Endothelial cell (in vitro differentiated cells): ENCODE results near the gene SLC2A2. TPM values are rescaled to one million over a fixed set of nuclear protein-coding genes. Genes with fewer than 3 reads are reported as not detected.

Experiments
- DNase-seq: peaks from one replicate; pipeline ENCODE4 v3.0.0; 2021; ENCODE audit warnings: low spot score
- H3K27ac Mint-ChIP-seq: one replicate; pipeline ENCODE4 v1.8.0; 2021; ENCODE audit warnings: mixed read lengths, inconsistent platforms; ENCODE audit not compliant: unreplicated experiment
- H3K27me3 Mint-ChIP-seq: one replicate; pipeline ENCODE4 v1.8.0; 2021; ENCODE audit warnings: mild to moderate bottlenecking, moderate library complexity, mixed read lengths, inconsistent platforms; ENCODE audit not compliant: unreplicated experiment
- H3K36me3 Mint-ChIP-seq: one replicate; pipeline ENCODE4 v1.8.0; 2021; ENCODE audit warnings: mild to moderate bottlenecking, low read depth, mixed read lengths, inconsistent platforms; ENCODE audit not compliant: unreplicated experiment
- H3K4me1 Mint-ChIP-seq: one replicate; pipeline ENCODE4 v1.8.0; 2021; ENCODE audit warnings: mild to moderate bottlenecking, mixed read lengths, inconsistent platforms; ENCODE audit not compliant: unreplicated experiment
- H3K4me3 Mint-ChIP-seq: one replicate; pipeline ENCODE4 v1.8.0; 2021; ENCODE audit warnings: mild to moderate bottlenecking, mixed read lengths, inconsistent platforms; ENCODE audit not compliant: unreplicated experiment
- H3K9me3 Mint-ChIP-seq: one replicate; pipeline ENCODE4 v1.8.0; 2021; ENCODE audit warnings: mixed read lengths, inconsistent platforms; ENCODE audit not compliant: unreplicated experiment
- total RNA-seq: library from RNA; stranded (reverse); fragmentation: NEBNext Ultra II Directional; extraction: Animal tissue kit (Norgen Biotek cat#: 25700); gene quantifications from one replicate; pipeline ENCODE4 v1.2.1, GENCODE V29; 2021; ENCODE audit not compliant: unreplicated experiment
- TF ChIP-seq, protein P1 (sequence below): fragments of 200-600 bp; sonication (generic); IDR thresholded peaks from one replicate; pipeline ENCODE4 v1.5.0; 2021; ENCODE audit warnings: antibody characterized with exemption; ENCODE audit not compliant: unreplicated experiment

SLC2A2 gene
- total RNA-seq, 1 donor from 2014 or later = not detected

DNA sequence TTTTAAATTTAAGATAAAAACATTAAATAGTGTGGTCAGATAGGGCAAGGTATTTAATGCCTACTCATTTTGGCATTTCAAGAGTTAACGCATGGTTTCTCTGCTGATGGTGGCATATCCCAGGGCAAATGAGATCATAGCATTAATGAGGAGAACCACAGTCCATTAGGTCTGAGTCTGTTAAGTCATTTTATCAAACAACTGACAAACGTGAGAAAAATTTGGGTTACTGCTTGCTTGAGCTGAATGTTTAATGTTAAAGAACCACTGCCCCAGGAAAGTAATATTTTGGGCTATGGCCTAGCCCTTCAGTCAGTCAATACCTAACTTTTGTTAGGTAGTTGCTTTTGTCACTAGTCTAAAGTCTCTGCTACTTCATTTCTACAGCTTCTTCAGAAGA, 37.9 kb upstream of the SLC2A2 start:
- H3K4me1 Mint-ChIP-seq = no peaks in the 10 kb centered on the region
- H3K27ac Mint-ChIP-seq = no peak overlapping the region
- H3K4me3 Mint-ChIP-seq = no peak overlapping the region
- H3K9me3 Mint-ChIP-seq = no peaks in the 10 kb centered on the region
- TF ChIP-seq, protein P1, sequence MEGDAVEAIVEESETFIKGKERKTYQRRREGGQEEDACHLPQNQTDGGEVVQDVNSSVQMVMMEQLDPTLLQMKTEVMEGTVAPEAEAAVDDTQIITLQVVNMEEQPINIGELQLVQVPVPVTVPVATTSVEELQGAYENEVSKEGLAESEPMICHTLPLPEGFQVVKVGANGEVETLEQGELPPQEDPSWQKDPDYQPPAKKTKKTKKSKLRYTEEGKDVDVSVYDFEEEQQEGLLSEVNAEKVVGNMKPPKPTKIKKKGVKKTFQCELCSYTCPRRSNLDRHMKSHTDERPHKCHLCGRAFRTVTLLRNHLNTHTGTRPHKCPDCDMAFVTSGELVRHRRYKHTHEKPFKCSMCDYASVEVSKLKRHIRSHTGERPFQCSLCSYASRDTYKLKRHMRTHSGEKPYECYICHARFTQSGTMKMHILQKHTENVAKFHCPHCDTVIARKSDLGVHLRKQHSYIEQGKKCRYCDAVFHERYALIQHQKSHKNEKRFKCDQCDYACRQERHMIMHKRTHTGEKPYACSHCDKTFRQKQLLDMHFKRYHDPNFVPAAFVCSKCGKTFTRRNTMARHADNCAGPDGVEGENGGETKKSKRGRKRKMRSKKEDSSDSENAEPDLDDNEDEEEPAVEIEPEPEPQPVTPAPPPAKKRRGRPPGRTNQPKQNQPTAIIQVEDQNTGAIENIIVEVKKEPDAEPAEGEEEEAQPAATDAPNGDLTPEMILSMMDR = no peak
- H3K27me3 Mint-ChIP-seq = no peaks in the 10 kb centered on the region
- H3K36me3 Mint-ChIP-seq = peaks cover 19% of the 10 kb centered on the region
- DNase-seq = no peak

DNA sequence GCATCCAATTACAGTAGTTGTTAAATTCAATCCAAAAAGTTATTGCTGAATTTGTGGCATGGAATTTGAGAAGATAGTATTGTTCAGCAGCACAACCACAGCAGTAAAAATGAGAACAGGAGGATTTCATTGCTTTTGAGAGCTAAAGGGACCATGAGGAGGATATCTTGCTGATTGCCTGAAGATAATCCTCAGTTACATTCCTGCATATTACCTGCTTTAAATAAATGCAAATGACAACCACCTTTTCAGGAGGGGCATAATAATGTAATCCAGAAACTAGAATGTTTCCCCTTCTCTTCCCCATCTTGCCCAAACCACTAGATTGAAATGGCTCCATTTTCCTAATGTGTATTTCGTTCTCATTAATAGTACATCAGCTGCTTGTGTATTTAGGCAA, 35.2 kb upstream of the SLC2A2 start:
- no peak overlapping the region for H3K27ac Mint-ChIP-seq
- DNase-seq = no peak
- H3K27me3 Mint-ChIP-seq = no peaks in the 10 kb centered on the region
- peaks cover 16% of the 10 kb centered on the region for H3K36me3 Mint-ChIP-seq
- H3K4me3 Mint-ChIP-seq = no peak overlapping the region
- H3K9me3 Mint-ChIP-seq = no peaks in the 10 kb centered on the region
- no peaks in the 10 kb centered on the region for H3K4me1 Mint-ChIP-seq
- TF ChIP-seq, protein P1 = no peak

DNA sequence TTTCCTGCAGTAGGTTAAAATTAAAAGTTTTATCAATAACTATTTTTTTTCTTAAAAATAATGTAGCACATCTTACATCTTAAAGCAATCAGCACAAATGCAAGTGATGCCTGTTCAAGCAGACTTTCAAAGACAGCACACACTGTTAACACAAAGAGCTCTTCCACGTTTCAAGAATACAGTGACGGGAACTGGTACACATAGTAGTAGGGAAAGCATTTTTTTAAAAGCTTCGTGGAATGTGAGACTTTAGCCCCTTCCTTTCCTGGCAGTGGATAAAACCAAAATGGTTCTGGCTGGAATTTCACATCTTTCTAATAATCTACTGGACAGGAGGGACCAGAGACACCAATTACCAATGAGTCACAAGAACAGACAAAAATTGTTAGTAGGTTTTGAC, 33.5 kb upstream of the SLC2A2 start:
- H3K4me3 Mint-ChIP-seq = no peak overlapping the region
- H3K36me3 Mint-ChIP-seq = peaks cover 3% of the 10 kb centered on the region
- H3K27ac Mint-ChIP-seq = no peak overlapping the region
- H3K27me3 Mint-ChIP-seq = no peaks in the 10 kb centered on the region
- TF ChIP-seq, protein P1 = no peak
- no peaks in the 10 kb centered on the region for H3K4me1 Mint-ChIP-seq
- H3K9me3 Mint-ChIP-seq = no peaks in the 10 kb centered on the region
- DNase-seq = no peak

DNA sequence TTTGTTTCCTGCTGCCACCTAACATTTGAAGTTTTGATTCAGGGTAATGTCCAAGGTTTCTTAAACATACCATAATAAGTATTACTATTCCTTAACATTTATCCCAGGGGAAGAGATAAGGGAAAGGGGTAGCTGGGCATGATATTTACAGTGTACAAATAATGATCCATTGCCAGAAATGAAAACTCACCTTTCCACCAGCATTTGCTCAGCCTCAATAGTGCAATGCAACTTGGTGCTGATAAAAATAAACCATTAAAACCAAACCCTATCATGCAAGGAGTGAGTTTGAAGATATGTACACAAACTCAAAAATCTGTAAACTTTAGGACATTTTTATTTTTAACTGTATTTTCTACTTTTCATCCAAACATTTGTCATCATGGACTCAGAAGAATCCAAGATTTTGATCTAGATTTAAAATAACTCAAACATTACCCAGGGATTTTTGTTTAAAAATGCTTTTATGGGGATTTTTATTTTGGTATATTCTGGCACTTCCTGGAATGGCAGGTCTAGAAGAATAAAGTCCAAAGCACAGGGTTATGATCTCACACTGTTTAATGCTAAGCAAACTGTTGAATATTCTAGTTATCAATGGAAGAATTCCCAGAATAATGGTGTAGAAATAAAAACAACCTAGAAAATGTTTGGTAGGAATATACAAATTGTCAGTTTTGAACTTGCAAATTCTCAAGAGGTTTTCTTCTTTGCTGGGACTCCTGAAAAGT, 32.5 kb upstream of the SLC2A2 start:
- Mint-ChIP-seq H3K27ac (no peak overlapping the region), H3K4me1 (no peaks in the 10 kb centered on the region), H3K9me3 (no peaks in the 10 kb centered on the region), H3K27me3 (no peaks in the 10 kb centered on the region), H3K4me3 (no peak overlapping the region), H3K36me3 (no peaks in the 10 kb centered on the region)
- no peak for DNase-seq
- TF ChIP-seq, protein P1 = no peak

DNA sequence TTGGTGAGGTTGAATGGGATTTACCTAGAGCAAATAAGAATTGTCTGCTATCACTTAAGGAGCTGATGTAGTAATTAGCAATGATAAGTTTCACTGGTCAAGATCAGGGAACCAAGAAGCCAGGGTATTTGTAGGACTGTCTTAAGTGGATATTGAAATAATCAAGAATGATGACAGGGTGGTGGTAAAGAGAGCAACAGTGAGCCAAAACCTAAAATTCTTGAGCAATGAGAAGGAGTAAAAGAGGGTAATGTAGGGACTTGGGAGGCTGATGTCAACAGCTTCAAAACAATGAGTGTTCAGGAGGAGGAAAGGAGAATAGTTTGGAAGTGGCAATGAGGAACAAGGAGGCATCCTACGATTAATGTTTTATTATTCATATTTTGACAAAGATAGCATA, 31.5 kb upstream of the SLC2A2 start:
- H3K27me3 Mint-ChIP-seq = no peaks in the 10 kb centered on the region
- H3K4me1 Mint-ChIP-seq = no peaks in the 10 kb centered on the region
- no peaks in the 10 kb centered on the region for H3K9me3 Mint-ChIP-seq
- TF ChIP-seq, protein P1 = no peak
- H3K4me3 Mint-ChIP-seq = no peak overlapping the region
- no peak for DNase-seq
- no peak overlapping the region for H3K27ac Mint-ChIP-seq
- no peaks in the 10 kb centered on the region for H3K36me3 Mint-ChIP-seq
